Stomach smooth muscle (tissue), 2 donors: ENCODE results near the gene MTHFD2.

Experiments used
- H3K27ac ChIP-seq: one replicate; pipeline ENCODE4 v1.7.0; 2013; ENCODE audit warnings: mild to moderate bottlenecking, low read length, inconsistent platforms
- H3K27me3 ChIP-seq, 2 donors: one replicate each; pipeline ENCODE4 v1.7.0; 2013; ENCODE audit warnings: low read length in 2 of 2; ENCODE audit not compliant: insufficient read depth in 2 of 2, control insufficient read depth in 1 of 2
- H3K36me3 ChIP-seq, 2 donors: one replicate each; pipeline ENCODE4 v1.7.0; 2013; ENCODE audit warnings: low read length in 2 of 2; ENCODE audit not compliant: control insufficient read depth in 2 of 2, insufficient read depth in 2 of 2
- H3K4me1 ChIP-seq: one replicate; pipeline ENCODE4 v1.7.0; 2013; ENCODE audit warnings: low read length; ENCODE audit not compliant: control insufficient read depth, insufficient read depth
- H3K4me3 ChIP-seq, 2 donors: one replicate each; pipeline ENCODE4 v1.7.0; 2013; ENCODE audit warnings: low read length in 2 of 2
- H3K9ac ChIP-seq, 2 donors: one replicate each; pipeline ENCODE4 v1.7.0; 2013; ENCODE audit warnings: low read length in 2 of 2, mild to moderate bottlenecking in 1 of 2
- H3K9me3 ChIP-seq, 2 donors: one replicate each; pipeline ENCODE4 v1.7.0; 2013; ENCODE audit warnings: low read length in 2 of 2; ENCODE audit not compliant: control insufficient read depth in 2 of 2
- donor health status: healthy.
- donor health status: Pancreatic carcinoma.

Gene MTHFD2

DNA sequence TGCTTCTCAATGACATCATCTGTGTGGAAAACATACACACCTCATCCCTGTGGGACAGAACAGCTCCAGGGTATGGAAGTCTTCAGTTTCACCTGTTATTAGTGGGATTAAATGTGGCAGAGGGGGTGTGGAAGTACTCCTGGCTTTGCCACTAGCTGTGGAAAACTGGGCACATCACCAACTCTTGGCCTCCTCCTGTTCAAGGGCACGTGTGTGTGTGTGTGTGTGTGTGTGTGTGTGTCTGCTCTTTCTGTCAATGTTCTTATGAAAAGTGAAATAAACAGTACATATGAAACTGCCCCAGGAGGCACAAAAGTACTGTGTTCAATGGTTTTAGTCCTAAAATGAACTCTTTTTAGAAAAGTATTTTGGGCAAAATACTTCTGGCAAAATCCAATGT, 65.9 kb downstream of the MTHFD2 start:
- Histone ChIP-seq H3K4me1 (peaks cover 2% of the 10 kb centered on the region), H3K27ac (no peak overlapping the region), H3K4me3 (no peak overlapping the region), H3K27me3 (no peaks in the 10 kb centered on the region), H3K36me3 (peaks cover 0 to 2% of the 10 kb centered on the region in 2 donors), H3K9ac (no peak overlapping the region), H3K9me3 (no peaks in the 10 kb centered on the region)

GRCh38 chr2:74267068-74267467, 68.7 kb downstream of the MTHFD2 start:
- H3K4me3 ChIP-seq, result no peak overlapping the region
- H3K27me3 ChIP-seq, result no peaks in the 10 kb centered on the region
- H3K4me1 ChIP-seq, result no peaks in the 10 kb centered on the region
- H3K27ac ChIP-seq, result no peak overlapping the region
- H3K9ac ChIP-seq, result no peak overlapping the region
- no peaks in the 10 kb centered on the region for H3K36me3 ChIP-seq
- H3K9me3 ChIP-seq, result no peaks in the 10 kb centered on the region
